WTC11 (cell line): ENCODE data around the gene TXNRD2.

ENCODE experiments used
- CTCF ChIP-seq: fragments of 200-600 bp; IDR thresholded peaks from 2 replicates; pipeline ENCODE4 v1.8.0; 2022; ENCODE audit warnings: antibody characterized with exemption
- ELF4 ChIP-seq: sonication (generic); formaldehyde crosslinking; IDR thresholded peaks from 2 replicates; pipeline ENCODE4 v1.8.1; 2022; ENCODE audit warnings: low read depth, mild to moderate bottlenecking, moderate library complexity, missing genetic modification reagents
- GABPB1 ChIP-seq: sonication (generic); formaldehyde crosslinking; IDR thresholded peaks from 2 replicates; pipeline ENCODE4 v1.8.1; 2023; ENCODE audit warnings: mild to moderate bottlenecking, missing genetic modification reagents
- IRF2 ChIP-seq: sonication (generic); formaldehyde crosslinking; IDR thresholded peaks from 2 replicates; pipeline ENCODE4 v1.8.0; 2022; ENCODE audit warnings: low read depth, missing genetic modification reagents, borderline replicate concordance
- JUN ChIP-seq: sonication (generic); formaldehyde crosslinking; IDR thresholded peaks from 2 replicates; pipeline ENCODE4 v1.8.0; 2023; ENCODE audit warnings: mild to moderate bottlenecking, missing genetic modification reagents
- NR1H2 ChIP-seq: sonication (generic); formaldehyde crosslinking; IDR thresholded peaks from 2 replicates; pipeline ENCODE4 v1.9.0; 2021; ENCODE audit warnings: mild to moderate bottlenecking, moderate library complexity, missing genetic modification reagents
- SP1 ChIP-seq: sonication (generic); formaldehyde crosslinking; conservative IDR thresholded peaks from 2 replicates; pipeline ENCODE4 v1.8.1; 2022; ENCODE audit warnings: missing genetic modification reagents

- no peak for TF ChIP-seq CTCF
- no peak for TF ChIP-seq NR1H2 (CRISPR knock-in tag)
- TF ChIP-seq IRF2 (CRISPR knock-in tag) = no peak
- no peak for TF ChIP-seq ELF4 (CRISPR knock-in tag)
- TF ChIP-seq GABPB1 (CRISPR knock-in tag) = no peak
- no peak for TF ChIP-seq JUN (CRISPR knock-in tag)
- no peak for TF ChIP-seq SP1 (CRISPR knock-in tag)
These were observed 48.6 kb upstream of the TXNRD2 start for GRCh38 chr22:19990188-19990587.
